Measurements from ENCODE around the gene UMODL1.
"Not testable (repeated sequence)": the region's sequence is repeated elsewhere in the genome, so short reads cannot be mapped to it uniquely, and the experiment has no call there.

Gene UMODL1

DNA sequence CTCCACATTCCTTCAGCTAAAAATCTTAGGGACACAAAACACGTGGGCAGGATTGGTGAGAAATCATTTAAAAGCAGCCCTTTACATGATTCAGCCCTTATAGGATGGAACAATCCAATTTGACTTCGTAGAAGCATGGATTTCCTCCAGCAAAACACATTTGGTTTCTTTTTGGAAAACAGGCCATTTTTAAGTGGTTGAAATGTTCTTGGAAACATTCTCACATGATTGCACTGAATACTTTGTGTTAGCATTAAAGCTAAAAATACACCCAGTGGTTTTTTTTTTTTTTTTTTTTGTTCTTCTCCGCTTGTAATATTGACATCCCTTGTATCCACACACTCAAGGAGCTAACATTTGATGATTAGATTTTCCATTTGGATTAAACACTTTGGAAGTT lies 105.7 kb downstream of the UMODL1 start:
- TF ChIP-seq CSRNP3 (CRISPR knock-in tag; IDR thresholded peaks at IDR 0.05) (no peak), SNAI2 (CRISPR knock-in tag; IDR thresholded peaks at IDR 0.05) (no peak), TOX (CRISPR knock-in tag; IDR thresholded peaks at IDR 0.05; ENCODE audit: borderline replicate concordance) (no peak), TCF4 (CRISPR knock-in tag; IDR thresholded peaks at IDR 0.05; ENCODE audit: borderline replicate concordance) (no peak), ZNF8 (CRISPR knock-in tag; IDR thresholded peaks at IDR 0.05) (no peak), PPARA (CRISPR knock-in tag; IDR thresholded peaks at IDR 0.05; ENCODE audit: borderline replicate concordance) (no peak), RARB (CRISPR knock-in tag; IDR thresholded peaks at IDR 0.05) (no peak)
- TF ChIP-seq, protein P1, sequence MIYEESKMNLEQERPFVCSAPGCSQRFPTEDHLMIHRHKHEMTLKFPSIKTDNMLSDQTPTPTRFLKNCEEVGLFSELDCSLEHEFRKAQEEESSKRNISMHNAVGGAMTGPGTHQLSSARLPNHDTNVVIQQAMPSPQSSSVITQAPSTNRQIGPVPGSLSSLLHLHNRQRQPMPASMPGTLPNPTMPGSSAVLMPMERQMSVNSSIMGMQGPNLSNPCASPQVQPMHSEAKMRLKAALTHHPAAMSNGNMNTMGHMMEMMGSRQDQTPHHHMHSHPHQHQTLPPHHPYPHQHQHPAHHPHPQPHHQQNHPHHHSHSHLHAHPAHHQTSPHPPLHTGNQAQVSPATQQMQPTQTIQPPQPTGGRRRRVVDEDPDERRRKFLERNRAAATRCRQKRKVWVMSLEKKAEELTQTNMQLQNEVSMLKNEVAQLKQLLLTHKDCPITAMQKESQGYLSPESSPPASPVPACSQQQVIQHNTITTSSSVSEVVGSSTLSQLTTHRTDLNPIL (CRISPR knock-in tag; IDR thresholded peaks at IDR 0.05; ENCODE audit: low read depth), result no peak
- TF ChIP-seq, protein P2, sequence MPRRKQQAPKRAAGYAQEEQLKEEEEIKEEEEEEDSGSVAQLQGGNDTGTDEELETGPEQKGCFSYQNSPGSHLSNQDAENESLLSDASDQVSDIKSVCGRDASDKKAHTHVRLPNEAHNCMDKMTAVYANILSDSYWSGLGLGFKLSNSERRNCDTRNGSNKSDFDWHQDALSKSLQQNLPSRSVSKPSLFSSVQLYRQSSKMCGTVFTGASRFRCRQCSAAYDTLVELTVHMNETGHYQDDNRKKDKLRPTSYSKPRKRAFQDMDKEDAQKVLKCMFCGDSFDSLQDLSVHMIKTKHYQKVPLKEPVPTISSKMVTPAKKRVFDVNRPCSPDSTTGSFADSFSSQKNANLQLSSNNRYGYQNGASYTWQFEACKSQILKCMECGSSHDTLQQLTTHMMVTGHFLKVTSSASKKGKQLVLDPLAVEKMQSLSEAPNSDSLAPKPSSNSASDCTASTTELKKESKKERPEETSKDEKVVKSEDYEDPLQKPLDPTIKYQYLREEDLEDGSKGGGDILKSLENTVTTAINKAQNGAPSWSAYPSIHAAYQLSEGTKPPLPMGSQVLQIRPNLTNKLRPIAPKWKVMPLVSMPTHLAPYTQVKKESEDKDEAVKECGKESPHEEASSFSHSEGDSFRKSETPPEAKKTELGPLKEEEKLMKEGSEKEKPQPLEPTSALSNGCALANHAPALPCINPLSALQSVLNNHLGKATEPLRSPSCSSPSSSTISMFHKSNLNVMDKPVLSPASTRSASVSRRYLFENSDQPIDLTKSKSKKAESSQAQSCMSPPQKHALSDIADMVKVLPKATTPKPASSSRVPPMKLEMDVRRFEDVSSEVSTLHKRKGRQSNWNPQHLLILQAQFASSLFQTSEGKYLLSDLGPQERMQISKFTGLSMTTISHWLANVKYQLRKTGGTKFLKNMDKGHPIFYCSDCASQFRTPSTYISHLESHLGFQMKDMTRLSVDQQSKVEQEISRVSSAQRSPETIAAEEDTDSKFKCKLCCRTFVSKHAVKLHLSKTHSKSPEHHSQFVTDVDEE (CRISPR knock-in tag; IDR thresholded peaks at IDR 0.05), result no peak
- ATAC-seq, result no peak

GRCh38 chr21:42179316-42179715 lies 108.2 kb downstream of the UMODL1 start:
- TF ChIP-seq ZNF70 (CRISPR knock-in tag; IDR thresholded peaks at IDR 0.05), result no peak
- TF ChIP-seq, protein P1 (CRISPR knock-in tag; IDR thresholded peaks at IDR 0.05; ENCODE audit: low read depth), result no peak
- TF ChIP-seq POU6F1 (CRISPR knock-in tag; IDR thresholded peaks at IDR 0.05; ENCODE audit: borderline replicate concordance, low read depth), result no peak
- no peak for TF ChIP-seq ZFP30 (CRISPR knock-in tag; IDR thresholded peaks at IDR 0.05)
- no peak for TF ChIP-seq OSR1 (CRISPR knock-in tag; IDR thresholded peaks at IDR 0.05)
- no peak for TF ChIP-seq ZC3H10 (CRISPR knock-in tag; IDR thresholded peaks at IDR 0.05)
- TF ChIP-seq ISL1 (CRISPR knock-in tag; IDR thresholded peaks at IDR 0.05), result no peak
- no peak for TF ChIP-seq CSDC2 (CRISPR knock-in tag; IDR thresholded peaks at IDR 0.05)
- TF ChIP-seq BACH2 (CRISPR knock-in tag; IDR thresholded peaks at IDR 0.05; ENCODE audit: borderline replicate concordance), result no peak
- TF ChIP-seq ARNTL (CRISPR knock-in tag; IDR thresholded peaks at IDR 0.05; ENCODE audit: borderline replicate concordance, low read depth), result no peak
- TF ChIP-seq RARB (CRISPR knock-in tag; IDR thresholded peaks at IDR 0.05), result no peak
- TF ChIP-seq TCF4 (CRISPR knock-in tag; IDR thresholded peaks at IDR 0.05; ENCODE audit: borderline replicate concordance), result no peak
- no peak for TF ChIP-seq ESRRG (CRISPR knock-in tag; IDR thresholded peaks at IDR 0.05)
- TF ChIP-seq GLIS3 (CRISPR knock-in tag; IDR thresholded peaks at IDR 0.05), result no peak
- TF ChIP-seq CSRNP3 (CRISPR knock-in tag; IDR thresholded peaks at IDR 0.05), result no peak
- TF ChIP-seq SNAI2 (CRISPR knock-in tag; IDR thresholded peaks at IDR 0.05), result no peak
- TF ChIP-seq TOX (CRISPR knock-in tag; IDR thresholded peaks at IDR 0.05; ENCODE audit: borderline replicate concordance), result no peak
- no peak for TF ChIP-seq ZFP3 (CRISPR knock-in tag; IDR thresholded peaks at IDR 0.05)
- no peak for TF ChIP-seq ZNF8 (CRISPR knock-in tag; IDR thresholded peaks at IDR 0.05)
- no peak for TF ChIP-seq PPARA (CRISPR knock-in tag; IDR thresholded peaks at IDR 0.05; ENCODE audit: borderline replicate concordance)
- no peak for ATAC-seq

GRCh38 chr21:42180001-42180400 lies 108.9 kb downstream of the UMODL1 start:
- ATAC-seq, result not testable (repeated sequence)
